H9 (cell line): Measurements from ENCODE around the gene VWF. TPM values are rescaled to one million over a fixed set of nuclear protein-coding genes. Genes with fewer than 3 reads are reported as not detected.

ENCODE experiments used
- DNase-seq: peaks from one replicate; pipeline ENCODE4 v3.0.0-alpha.2; 2017
- H2AFZ ChIP-seq: one replicate; pipeline ENCODE4 v1.6.1; 2013; ENCODE audit warnings: mild to moderate bottlenecking, low read length, control low read depth, moderate library complexity
- H2AK5ac ChIP-seq: 2 replicates; pipeline ENCODE4 v1.6.1; 2013; ENCODE audit warnings: low read length, control low read depth, mixed read lengths; ENCODE audit not compliant: insufficient read length
- H2BK120ac ChIP-seq: one replicate; pipeline ENCODE4 v1.6.1; 2013; ENCODE audit warnings: low read depth, mild to moderate bottlenecking, low read length, control low read depth, inconsistent platforms; ENCODE audit not compliant: poor library complexity, severe bottlenecking
- H2BK12ac ChIP-seq: 2 replicates; pipeline ENCODE4 v1.6.1; 2013; ENCODE audit warnings: low read length, control low read depth, mixed read lengths, low read depth; ENCODE audit not compliant: insufficient read length
- H2BK15ac ChIP-seq: 2 replicates; pipeline ENCODE4 v1.6.1; 2013; ENCODE audit warnings: low read depth, low read length, control low read depth
- H2BK20ac ChIP-seq: one replicate; pipeline ENCODE4 v1.6.1; 2013; ENCODE audit warnings: low read depth, mild to moderate bottlenecking, low read length, control low read depth, inconsistent platforms; ENCODE audit not compliant: poor library complexity, severe bottlenecking
- H2BK5ac ChIP-seq: 2 replicates; pipeline ENCODE4 v1.6.1; 2013; ENCODE audit warnings: low read length, control low read depth, mixed read lengths; ENCODE audit not compliant: insufficient read length
- H3K14ac ChIP-seq: 2 replicates; pipeline ENCODE4 v1.6.1; 2013; ENCODE audit warnings: low read length, control low read depth; ENCODE audit not compliant: insufficient read depth
- H3K18ac ChIP-seq: 2 replicates; pipeline ENCODE4 v1.6.1; 2013; ENCODE audit warnings: low read depth, mild to moderate bottlenecking, mixed read lengths, low read length, control low read depth; ENCODE audit not compliant: insufficient read length
- H3K23ac ChIP-seq: 2 replicates; pipeline ENCODE4 v1.6.1; 2013; ENCODE audit warnings: low read length, control low read depth, mixed read lengths, low read depth; ENCODE audit not compliant: insufficient read length
- H3K23me2 ChIP-seq: 2 replicates; pipeline ENCODE4 v1.6.1; 2013; ENCODE audit warnings: low read depth, mild to moderate bottlenecking, mixed read lengths, low read length, control low read depth; ENCODE audit not compliant: insufficient read length, poor library complexity, severe bottlenecking
- H3K27ac ChIP-seq: 2 replicates; pipeline ENCODE4 v1.5.1; 2013; ENCODE audit warnings: low read length, control low read depth, mixed read lengths, low read depth; ENCODE audit not compliant: insufficient read length
- H3K27me3 ChIP-seq: 2 replicates; pipeline ENCODE4 v1.6.1; 2013; ENCODE audit warnings: low read length, control low read depth, inconsistent platforms; ENCODE audit not compliant: insufficient read depth
- H3K4ac ChIP-seq: 2 replicates; pipeline ENCODE4 v1.6.1; 2013; ENCODE audit warnings: low read depth, mild to moderate bottlenecking, control low read depth, inconsistent platforms, low read length, moderate library complexity
- H3K4me1 ChIP-seq: 2 replicates; pipeline ENCODE4 v1.6.1; 2013; ENCODE audit warnings: low read length, control low read depth, inconsistent platforms; ENCODE audit not compliant: insufficient read depth
- H3K4me2 ChIP-seq: 2 replicates; pipeline ENCODE4 v1.6.1; 2013; ENCODE audit warnings: low read length, control low read depth, mixed read lengths; ENCODE audit not compliant: insufficient read length, insufficient read depth
- H3K56ac ChIP-seq: 2 replicates; pipeline ENCODE4 v1.6.1; 2013; ENCODE audit warnings: low read depth, mild to moderate bottlenecking, mixed read lengths, low read length, control low read depth; ENCODE audit not compliant: insufficient read length
- H3K79me1 ChIP-seq: 2 replicates; pipeline ENCODE4 v1.6.1; 2013; ENCODE audit warnings: low read depth, mild to moderate bottlenecking, moderate library complexity, low read length, control low read depth, inconsistent platforms; ENCODE audit not compliant: insufficient read depth, poor library complexity, severe bottlenecking
- H3K79me2 ChIP-seq: 2 replicates; pipeline ENCODE4 v1.6.1; 2013; ENCODE audit warnings: low read length, control low read depth, inconsistent platforms; ENCODE audit not compliant: insufficient read depth
- H3K9ac ChIP-seq: 2 replicates; pipeline ENCODE4 v1.6.1; 2013; ENCODE audit warnings: low read length, control low read depth, mixed read lengths; ENCODE audit not compliant: insufficient read length; ENCODE audit errors: extremely low read depth
- H3K9me3 ChIP-seq: one replicate; pipeline ENCODE4 v1.6.1; 2013; ENCODE audit warnings: low read depth, low read length, inconsistent platforms; ENCODE audit not compliant: control insufficient read depth
- H3T11ph ChIP-seq: one replicate; pipeline ENCODE4 v1.6.1; 2013; ENCODE audit warnings: mild to moderate bottlenecking, low read length, control low read depth, inconsistent platforms
- H4K20me1 ChIP-seq: one replicate; pipeline ENCODE4 v1.6.1; 2013; ENCODE audit not compliant: control insufficient read depth, insufficient read length, insufficient read depth
- H4K5ac ChIP-seq: 2 replicates; pipeline ENCODE4 v1.6.1; 2013; ENCODE audit warnings: low read depth, mild to moderate bottlenecking, mixed read lengths, low read length, control low read depth; ENCODE audit not compliant: insufficient read length
- H4K8ac ChIP-seq: replicated peaks from 2 replicates; pipeline ENCODE4 v1.6.1; 2013; ENCODE audit warnings: low read length, control low read depth, mixed read lengths, low read depth; ENCODE audit not compliant: insufficient read length
- H4K91ac ChIP-seq: 2 replicates; pipeline ENCODE4 v1.6.1; 2013; ENCODE audit warnings: low read depth, mild to moderate bottlenecking, moderate library complexity, mixed read lengths, low read length, control low read depth; ENCODE audit not compliant: insufficient read length
- H3K27ac Mint-ChIP-seq, 3 experiments: 2 replicates in 2 of 3; 3 replicates in 1 of 3; pipeline ENCODE4 v1.8.0; 2020 to 2021; ENCODE audit warnings: mixed read lengths in 3 of 3, mild to moderate bottlenecking in 1 of 3, moderate library complexity in 1 of 3
- H3K27me3 Mint-ChIP-seq: 2 replicates; pipeline ENCODE4 v1.8.0; 2021; ENCODE audit warnings: low read depth, mild to moderate bottlenecking, moderate library complexity, mixed read lengths
- H3K36me3 Mint-ChIP-seq, 3 experiments: 2 replicates in 2 of 3; 3 replicates in 1 of 3; pipeline ENCODE4 v1.8.0; 2020 to 2021; ENCODE audit warnings: low read depth in 3 of 3, mixed read lengths in 3 of 3; ENCODE audit not compliant: insufficient read depth in 1 of 3
- H3K4me1 Mint-ChIP-seq, 2 experiments: 2 replicates each; pipeline ENCODE4 v1.8.0; 2020; ENCODE audit warnings: mixed read lengths in 2 of 2
- H3K4me3 Mint-ChIP-seq, 2 experiments: 2 replicates in 1 of 2; 3 replicates in 1 of 2; pipeline ENCODE4 v1.8.0; 2020 to 2021; ENCODE audit warnings: mild to moderate bottlenecking in 2 of 2, mixed read lengths in 2 of 2, moderate library complexity in 1 of 2
- H3K9me3 Mint-ChIP-seq, 2 experiments: 2 replicates in 1 of 2; 3 replicates in 1 of 2; pipeline ENCODE4 v1.8.0; 2020; ENCODE audit warnings: mild to moderate bottlenecking in 2 of 2, mixed read lengths in 2 of 2, moderate library complexity in 1 of 2
- WGBS: extraction: QIAGEN DNeasy Blood & Tissue Kit; methylation state at CpG from one replicate; pipeline ENCODE4 v1.1.7; 2013; ENCODE audit warnings: missing lambda C conversion rate, low lambda C conversion rate, mixed read lengths; ENCODE audit not compliant: insufficient read length; ENCODE audit errors: extremely low coverage; 5-methylcytosine and 5-hydroxymethylcytosine counted together
- total RNA-seq: library from RNA; stranded (reverse); gene quantifications from 2 replicates; pipeline ENCODE4 v1.2.1, GENCODE V29; 2021
- TF ChIP-seq, protein P1 (sequence below): fragments of 200-600 bp; sonication (generic); conservative IDR thresholded peaks from 3 replicates; pipeline ENCODE4 v1.8.0; 2021; ENCODE audit warnings: antibody characterized with exemption, mild to moderate bottlenecking

VWF gene
- total RNA-seq, 1 experiment from 2014 or later: 0.17 TPM

DNA sequence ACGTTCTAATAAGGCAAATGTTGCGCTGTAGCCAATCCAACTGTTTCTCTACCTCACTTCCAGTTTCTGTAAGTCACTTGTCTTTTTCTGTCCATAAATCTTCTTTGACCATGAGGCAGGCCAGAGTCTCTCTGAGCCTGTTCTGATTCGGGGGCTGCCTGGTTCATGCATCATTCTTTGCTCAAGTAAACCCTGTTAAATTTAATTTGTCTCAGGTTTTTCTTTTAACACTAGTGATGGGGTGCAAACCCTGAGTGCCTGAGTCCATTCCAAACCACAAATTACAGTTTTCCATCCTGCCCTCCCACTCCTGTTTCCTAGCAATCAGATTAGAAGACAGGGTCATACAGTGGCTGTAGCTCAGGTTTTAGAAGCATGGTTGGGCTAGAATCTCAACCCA, 41.9 kb downstream of the VWF start:
- Histone ChIP-seq H3K4ac (no peak overlapping the region), H4K91ac (no peak overlapping the region), H2BK5ac (no peak overlapping the region), H2AK5ac (no peak overlapping the region), H4K20me1 (no peaks in the 10 kb centered on the region), H2BK120ac (no peak overlapping the region), H4K5ac (no peak overlapping the region), H3K4me2 (no peak overlapping the region), H2BK20ac (no peak overlapping the region), H3K23me2 (peaks cover 3% of the 10 kb centered on the region), H3K9me3 (no peaks in the 10 kb centered on the region), H2AFZ (no peak overlapping the region), H2BK15ac (no peak overlapping the region), H3K23ac (no peak overlapping the region), H3K9ac (no peak overlapping the region), H3K4me1 (peaks cover 11% of the 10 kb centered on the region), H3K27me3 (no peaks in the 10 kb centered on the region), H3K79me2 (no peaks in the 10 kb centered on the region), H4K8ac (no peak overlapping the region), H3K18ac (no peak overlapping the region), H3K56ac (no peak overlapping the region), H3T11ph (no peak overlapping the region), H2BK12ac (no peak overlapping the region), H3K27ac (no peak overlapping the region), H3K79me1 (no peaks in the 10 kb centered on the region), H3K14ac (no peak overlapping the region)
- TF ChIP-seq, protein P1, sequence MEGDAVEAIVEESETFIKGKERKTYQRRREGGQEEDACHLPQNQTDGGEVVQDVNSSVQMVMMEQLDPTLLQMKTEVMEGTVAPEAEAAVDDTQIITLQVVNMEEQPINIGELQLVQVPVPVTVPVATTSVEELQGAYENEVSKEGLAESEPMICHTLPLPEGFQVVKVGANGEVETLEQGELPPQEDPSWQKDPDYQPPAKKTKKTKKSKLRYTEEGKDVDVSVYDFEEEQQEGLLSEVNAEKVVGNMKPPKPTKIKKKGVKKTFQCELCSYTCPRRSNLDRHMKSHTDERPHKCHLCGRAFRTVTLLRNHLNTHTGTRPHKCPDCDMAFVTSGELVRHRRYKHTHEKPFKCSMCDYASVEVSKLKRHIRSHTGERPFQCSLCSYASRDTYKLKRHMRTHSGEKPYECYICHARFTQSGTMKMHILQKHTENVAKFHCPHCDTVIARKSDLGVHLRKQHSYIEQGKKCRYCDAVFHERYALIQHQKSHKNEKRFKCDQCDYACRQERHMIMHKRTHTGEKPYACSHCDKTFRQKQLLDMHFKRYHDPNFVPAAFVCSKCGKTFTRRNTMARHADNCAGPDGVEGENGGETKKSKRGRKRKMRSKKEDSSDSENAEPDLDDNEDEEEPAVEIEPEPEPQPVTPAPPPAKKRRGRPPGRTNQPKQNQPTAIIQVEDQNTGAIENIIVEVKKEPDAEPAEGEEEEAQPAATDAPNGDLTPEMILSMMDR: no peak
- Mint-ChIP-seq H3K27me3 (no peaks in the 10 kb centered on the region; the same call in none of the 2 replicates), H3K4me1 (peaks cover 36 to 40% of the 10 kb centered on the region in 2 experiments), H3K4me3 (no peak overlapping the region), H3K36me3 (no peaks in the 10 kb centered on the region), H3K27ac (peak overlapping the region in 1 of 3 experiments; percentile 20; a peak in 1 of 7 replicates), H3K9me3 (no peaks in the 10 kb centered on the region)
- no CpG with 5 or more reads among the region's 3 CpGs for WGBS
- DNase-seq: no peak
